ENCODE data around the gene GMIP.

DNA sequence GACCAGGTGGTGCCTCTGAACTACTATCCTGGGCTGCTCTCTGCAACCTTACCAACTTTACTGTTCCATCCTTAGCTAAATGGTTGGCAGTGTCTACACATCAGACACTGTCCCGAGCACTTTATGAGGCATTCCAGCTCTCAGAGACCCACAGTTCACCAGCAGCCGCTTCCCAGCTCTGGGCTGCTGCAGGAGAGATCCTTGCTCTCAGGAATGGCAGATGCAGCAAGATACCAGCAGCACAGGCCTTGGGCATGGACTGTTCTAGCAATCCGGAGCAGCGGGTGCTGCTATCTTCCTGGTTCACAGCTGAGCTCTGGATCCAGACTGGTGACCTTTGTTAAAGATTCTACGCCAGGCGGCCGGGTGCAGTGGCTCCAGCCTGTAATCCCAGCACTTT lies 12.1 kb downstream of the GMIP start:
- TF ChIP-seq CTCF (conservative IDR thresholded peaks at IDR 0.05 in 1 of 2, IDR thresholded peaks at IDR 0.05 in 1 of 2; ENCODE audit: extremely low read depth in 1 of 2, insufficient read depth in 1 of 2, low read depth in 1 of 2, low read length in 2 of 2) (no peak), EZH2 (IDR thresholded peaks at IDR 0.05; ENCODE audit: borderline replicate concordance, low read length) (no peak)

All from mammary epithelial cell (primary cell).